Embryonic facial prominence (tissue), 1 donor: ENCODE data around the gene RNF215.

Experiments
- DNase-seq: peaks from one replicate; pipeline ENCODE4 v3.0.0-alpha.2; 2016; ENCODE audit errors: extremely low spot score

The RNF215 gene

DNA sequence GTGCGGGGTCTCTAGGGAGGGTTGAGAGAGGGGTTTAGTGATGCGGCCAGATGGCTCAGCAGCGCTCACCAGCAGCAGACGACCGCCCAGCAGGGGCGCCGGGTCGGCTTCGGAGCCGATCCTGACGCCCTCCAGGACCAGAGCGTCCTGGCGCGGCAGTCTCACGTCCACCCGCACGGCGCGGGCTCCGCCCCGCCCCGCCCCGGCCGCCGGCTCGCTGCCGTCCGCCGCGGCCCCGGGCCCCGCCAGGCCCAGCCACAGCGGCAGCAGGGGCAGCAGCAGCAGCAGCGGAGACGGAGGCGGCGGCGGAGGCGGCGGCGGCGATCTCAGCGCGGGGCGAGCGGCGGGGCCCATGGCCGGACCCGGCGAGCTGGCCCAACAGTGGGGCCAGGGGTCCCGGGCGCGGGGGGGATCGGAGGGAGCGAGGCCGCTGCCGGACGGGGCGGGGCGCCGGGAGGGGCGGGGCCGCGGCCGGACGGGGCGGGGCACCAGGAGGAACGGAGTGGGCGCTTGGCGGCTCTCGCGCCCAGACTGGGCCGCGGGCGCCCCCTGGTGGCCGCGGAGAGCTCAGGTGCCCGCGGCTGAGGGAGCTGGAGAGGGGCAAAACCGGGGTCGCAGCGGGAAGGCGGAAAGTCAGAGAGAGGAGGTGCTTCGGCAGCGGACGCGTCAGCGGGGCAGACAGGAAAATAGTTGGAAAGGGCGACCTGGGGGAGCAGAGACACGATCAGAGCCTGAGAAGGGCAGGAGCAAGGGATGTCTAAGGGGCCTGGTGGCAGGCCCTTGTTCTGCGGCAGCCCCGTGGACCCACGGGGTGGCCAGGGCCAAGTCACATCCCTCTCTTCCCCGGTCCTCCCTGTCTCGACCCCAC is at the start of gene RNF215:
Gene RNF215 (minus strand): TSS at position 452 of the 868 bp plus-strand sequence. CDS start 98 bp downstream, at position 354.
- DNase-seq = peak; percentile 65

DNA sequence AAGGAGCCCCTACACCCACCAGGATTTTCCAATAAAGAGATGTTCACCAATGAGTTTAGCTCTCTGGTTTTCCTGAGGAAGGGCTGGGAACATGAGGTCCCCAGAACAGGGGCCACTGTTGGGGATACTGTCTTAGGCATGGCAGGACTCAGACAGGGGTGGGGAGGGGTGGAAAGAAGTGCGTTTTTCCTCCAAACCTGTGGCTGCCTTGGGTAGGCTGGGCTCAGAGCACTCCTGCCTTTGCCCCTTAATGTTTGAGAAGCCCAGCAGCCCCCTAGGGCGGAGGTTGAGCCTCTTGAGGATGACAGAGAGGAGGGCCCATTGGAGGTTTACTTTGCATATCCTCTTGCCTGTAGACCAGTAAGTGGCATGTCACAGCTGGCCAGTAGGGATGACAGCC is 49.0 kb upstream of the RNF215 start:
- DNase-seq = no peak

DNA sequence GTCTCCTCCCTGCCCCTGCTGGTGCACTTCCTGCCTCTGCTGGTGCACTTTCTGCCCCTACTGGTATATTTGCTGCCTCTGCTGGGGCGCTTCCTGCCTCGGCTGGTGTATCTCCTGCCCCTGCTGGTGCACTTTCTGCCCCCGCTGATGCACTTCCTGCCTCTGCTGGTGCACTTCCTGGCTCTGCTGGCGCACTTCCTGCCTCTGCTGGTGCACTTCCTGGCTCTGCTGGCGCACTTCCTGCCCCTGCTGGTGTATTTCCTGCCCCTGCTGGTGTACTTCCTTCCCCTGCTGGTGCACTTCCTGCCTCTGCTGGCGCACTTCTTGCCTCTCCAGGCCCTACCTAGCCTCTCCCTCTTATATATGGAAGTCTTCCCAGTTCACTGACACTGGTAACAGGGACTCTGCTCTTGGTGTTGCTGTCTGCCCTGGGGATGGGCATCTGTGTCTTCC is 48.5 kb upstream of the RNF215 start:
- DNase-seq = no peak

DNA sequence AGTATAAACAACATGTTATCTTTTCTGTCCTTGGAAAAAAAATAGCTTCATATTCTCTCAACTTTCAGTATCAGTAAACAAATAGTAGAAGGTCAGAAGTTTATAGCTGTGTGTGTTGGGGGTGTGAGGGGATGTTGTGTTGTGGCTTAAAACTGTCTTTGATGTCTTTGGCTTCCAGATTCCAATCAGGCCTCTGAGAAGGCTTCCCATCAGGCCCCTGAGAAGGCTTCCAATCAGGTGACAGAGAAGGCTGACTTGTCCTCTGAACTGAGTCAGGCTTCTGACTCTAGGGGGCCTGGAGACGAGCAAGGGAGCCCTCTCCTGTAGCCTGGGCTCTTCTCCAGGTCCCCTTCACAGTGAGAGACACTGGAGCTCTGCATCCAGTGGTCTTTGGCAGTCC is 47.6 kb upstream of the RNF215 start:
- no peak for DNase-seq

DNA sequence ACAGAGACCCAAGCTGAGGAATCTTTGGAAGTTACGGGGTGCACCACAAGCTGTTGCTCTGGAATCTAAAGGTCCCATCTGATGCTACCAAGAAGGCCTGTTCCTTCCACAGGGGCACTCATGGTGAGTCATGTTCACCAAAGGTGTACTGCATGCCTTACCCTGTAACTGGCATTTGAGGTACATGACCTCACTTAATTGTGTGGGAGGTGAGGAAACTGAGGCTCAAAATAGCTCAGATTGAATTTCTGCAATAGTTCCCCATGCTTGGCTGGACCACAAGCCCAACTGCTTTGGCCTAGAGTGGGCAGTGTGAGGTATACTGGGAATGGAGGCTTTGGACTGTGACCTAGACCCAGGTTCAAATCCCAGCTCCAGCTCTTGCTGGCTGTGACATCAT is 46.6 kb upstream of the RNF215 start:
- no peak for DNase-seq

DNA sequence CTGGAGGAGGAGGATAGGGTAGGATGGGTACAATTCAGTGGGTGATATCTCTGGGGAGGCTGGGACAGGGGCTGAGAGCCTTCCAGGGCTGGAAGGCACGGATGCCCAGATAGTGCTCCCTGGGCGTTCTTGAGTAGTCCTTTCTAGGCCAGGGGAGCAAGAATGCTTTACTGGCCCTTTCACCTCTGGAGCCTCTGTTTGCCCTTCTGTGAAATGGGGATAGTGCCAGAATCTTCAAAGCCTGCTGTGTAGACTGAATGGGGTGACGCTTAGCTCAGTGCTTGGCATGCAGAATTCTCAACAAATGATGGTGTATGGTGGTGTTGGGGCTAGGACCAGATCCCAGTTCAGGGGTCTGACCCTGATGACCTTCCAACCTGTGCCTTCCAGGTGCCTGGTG is 46.0 kb upstream of the RNF215 start:
- DNase-seq = no peak

DNA sequence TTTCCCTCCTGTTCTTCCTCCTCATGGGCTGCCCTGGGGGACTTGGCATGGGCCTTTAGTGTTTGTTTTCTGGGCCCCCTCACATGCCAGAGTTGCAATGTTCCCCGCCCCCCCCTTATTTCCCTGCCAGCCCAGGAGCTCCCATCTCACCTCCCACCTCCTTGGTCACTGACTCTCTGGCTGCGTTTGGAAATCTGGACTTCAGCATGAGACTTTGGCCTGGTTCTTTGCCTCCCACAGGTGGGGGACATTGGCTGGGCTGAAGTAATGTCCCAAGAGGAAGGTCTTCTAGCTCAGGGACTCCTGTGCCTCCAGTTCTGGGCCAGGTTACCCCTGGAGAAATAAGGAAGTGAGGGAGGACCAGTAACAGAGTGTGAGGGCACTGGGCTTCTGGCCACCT is 45.3 kb upstream of the RNF215 start:
- DNase-seq = no peak

DNA sequence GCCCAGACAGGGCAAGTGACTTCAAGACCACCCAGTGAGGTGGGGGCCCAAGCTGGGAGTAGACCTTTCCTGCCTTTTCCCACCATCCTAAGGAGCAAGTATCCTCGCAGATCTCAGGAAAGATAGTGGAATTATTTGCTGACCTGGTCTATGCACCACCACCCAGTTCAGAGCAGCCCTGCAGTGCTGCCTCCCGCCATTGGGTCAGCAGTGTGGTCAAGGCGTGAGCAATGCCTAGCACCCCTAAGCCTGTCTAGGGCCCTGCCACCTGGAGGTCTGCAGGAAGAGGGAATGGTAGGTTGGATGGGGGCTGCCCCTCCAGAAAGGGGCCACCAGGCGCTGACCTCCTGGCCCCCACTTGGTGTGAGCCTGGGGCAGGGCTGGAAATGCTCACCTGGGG is 44.9 kb upstream of the RNF215 start:
- no peak for DNase-seq

DNA sequence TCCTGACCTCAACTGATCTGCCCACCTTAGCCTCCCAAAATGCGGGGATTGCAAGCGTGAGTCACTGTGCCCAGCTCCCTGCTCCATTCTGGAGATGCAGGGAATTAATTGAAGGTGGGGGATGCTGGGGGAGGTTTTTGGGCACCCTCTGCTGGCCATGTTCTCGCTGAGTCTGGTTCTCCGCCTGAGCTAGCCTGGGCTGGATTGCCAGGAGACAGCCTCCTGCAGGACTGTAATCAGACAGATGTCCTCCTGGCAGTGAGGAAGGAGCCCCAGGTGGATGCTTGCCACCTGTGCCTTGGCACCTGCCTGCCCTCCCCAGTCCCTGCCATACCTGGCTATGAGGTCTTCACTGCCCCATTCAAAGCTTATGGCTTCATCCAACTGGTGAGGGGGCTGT is 43.7 kb upstream of the RNF215 start:
- no peak for DNase-seq

DNA sequence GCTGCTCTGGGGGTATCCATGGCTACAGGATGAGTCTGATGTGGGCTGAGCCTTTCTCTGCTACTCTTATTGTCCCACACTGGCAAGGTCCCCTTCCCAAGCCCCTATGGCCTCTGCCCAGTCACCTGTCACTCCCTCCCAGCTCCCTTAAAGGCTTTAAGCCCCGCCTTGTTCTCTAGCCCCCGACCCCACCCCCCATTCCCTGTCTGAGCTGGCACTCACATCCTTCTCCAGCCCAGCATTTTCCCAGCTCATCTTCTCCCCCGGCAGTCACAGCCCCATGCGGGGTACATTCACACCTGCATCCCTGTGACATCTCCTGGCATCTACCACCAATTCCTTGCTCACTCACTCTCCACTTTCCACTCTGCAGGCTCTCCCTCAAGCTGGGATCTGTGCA is 42.7 kb upstream of the RNF215 start:
- DNase-seq = no peak

DNA sequence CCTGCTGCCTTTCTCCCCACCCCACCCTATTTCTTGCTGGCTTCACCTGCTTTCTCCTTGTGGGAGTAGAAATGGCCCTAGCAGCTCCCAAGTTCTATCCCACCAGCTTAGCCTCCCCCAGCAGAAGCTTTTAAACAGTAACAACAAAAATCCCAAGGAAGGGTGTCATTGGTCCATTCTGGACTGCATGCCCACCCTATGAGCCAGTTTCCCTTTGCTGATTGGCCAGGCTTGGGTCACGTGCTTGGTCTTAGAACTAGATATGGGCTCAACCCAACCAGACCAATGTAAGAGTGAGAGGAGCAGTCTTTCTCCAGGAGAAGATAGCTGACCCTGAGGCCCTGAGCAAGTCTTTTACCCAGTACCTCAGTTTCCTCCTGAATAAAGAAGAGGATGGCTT is 40.7 kb upstream of the RNF215 start:
- no peak for DNase-seq

DNA sequence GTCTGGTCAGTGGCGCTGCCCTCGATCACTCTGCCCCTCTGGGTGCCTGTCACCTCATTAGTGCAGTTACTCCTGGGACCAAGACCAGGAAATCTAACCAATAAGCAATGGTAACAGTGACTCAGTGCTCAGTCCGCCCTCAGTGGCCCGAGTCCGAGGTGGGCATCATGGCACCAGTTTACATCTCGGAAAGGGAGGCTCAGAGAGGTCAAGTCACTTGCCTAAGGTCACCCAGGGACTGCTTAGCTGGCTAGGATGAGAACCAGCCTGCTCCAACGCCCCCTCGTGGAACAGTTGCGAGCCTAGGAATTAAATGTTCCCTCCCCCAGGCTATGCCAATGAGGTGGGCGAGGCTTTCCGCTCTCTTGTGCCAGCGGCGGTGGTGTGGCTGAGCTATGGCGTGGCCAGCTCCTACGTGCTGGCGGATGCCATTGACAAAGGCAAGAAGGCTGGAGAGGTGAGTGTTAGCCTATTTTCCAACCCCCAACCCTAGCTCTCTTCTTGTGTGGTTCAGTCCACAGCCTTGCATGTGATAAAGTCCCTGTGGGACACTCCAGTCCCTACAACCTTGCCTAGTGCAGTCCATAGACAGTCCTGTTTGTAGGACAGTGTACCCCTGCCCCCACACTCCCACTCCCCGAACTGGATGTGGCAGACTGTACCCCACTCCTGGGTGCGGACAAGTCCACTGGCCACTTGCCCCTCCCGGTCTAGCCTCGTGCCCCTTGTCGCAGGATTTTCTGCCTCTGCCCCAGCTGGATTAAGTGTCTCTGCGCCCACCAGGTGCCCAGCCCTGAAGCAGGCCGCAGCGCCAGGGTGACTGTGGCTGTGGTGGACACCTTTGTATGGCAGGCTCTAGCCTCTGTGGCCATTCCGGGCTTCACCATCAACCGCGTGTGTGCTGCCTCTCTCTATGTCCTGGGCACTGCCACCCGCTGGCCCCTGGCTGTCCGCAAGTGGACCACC is 39.5 kb upstream of the RNF215 start:
- DNase-seq = no peak

DNA sequence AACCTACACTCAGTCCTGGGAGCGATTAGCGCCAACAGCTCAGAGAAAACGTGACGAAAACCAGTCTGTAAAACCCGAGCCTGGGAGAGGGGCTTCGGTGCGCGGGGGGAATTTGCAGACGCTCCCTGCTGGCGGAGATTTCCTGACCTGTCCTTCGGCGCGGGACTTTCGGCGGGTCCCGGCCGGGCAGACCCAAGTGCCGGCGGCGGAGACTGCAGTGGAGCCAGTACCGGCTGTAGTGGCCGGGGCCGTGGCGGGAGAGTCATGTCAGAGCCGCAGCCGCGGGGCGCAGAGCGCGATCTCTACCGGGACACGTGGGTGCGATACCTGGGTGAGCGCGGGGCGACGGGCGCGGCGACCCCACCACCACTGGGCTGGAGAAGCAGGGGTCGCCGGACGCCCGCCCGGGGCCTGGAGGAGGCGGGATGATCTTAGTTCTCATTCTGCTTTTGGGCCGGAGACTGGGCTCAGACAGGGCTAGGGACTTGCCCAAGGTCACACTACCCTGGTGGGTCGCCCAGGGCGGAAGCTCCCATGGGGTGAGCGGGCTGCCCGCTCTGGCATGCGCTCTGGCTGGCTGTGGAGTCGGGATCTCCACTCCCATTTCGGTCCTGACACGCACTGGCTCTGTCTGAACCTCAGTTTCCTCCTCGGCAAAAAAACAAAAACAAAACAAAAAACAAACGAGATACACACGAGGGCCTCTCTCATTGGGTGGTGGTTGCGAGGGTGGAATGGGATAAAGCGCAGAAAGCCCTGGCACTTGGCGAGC is 38.6 kb upstream of the RNF215 start, which contains the start of gene MTFP1:
Gene MTFP1 (plus strand): TSS at position 153 of the 772 bp plus-strand sequence. CDS start 112 bp downstream, at position 265.
- peak; percentile 55 for DNase-seq

DNA sequence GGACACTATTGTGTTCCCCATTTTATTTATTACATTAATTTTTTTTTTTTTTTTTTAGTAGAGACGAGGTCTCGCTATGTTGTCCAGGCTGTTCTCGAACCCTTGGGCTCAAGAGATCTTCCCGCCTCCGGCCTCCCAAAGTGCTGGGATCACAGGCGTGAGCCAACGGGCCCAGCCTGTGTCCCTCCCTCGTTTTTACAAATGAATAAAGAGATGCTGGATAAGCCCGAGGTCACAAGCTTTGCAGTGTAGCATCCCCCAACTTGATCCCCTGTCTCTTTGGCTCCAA is 38.1 kb upstream of the RNF215 start:
- DNase-seq = no peak

DNA sequence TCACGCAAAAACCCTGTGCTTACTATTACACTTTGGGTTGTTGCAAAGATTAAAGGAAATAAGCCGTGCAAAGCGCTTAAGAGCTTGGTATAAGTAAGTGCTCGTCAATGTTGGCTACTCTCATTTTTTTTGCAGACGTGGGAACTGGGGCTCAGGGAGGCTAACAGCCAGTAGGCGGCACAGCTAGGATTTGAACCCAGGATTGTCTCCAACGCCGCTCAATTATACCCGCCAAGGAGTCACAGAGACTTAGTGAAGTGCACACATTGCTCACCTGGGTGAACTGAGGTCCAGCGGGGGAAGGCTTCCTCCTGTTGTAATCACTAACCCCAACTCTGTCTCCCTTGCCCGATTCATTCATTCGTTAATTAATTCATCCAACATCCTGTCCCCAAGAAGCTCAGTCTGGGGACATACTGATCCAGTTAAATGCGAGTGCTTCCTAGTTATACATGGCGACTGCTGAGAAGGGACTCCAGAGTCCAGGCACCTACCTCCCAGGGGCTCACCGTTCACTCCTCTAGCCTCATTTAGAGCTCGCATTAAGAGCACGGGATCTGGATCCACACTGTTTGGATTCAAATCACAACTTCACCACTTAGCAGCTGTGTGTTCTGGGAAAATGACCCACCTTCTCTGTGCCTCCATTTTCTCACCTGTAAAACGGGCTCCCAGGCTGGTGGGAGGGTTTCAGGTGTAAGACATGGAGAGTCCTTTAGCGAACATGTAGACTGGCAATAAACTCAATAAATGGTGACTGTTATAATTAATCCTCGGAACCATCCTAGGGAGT is 37.5 kb upstream of the RNF215 start:
- DNase-seq = peak; percentile 18

DNA sequence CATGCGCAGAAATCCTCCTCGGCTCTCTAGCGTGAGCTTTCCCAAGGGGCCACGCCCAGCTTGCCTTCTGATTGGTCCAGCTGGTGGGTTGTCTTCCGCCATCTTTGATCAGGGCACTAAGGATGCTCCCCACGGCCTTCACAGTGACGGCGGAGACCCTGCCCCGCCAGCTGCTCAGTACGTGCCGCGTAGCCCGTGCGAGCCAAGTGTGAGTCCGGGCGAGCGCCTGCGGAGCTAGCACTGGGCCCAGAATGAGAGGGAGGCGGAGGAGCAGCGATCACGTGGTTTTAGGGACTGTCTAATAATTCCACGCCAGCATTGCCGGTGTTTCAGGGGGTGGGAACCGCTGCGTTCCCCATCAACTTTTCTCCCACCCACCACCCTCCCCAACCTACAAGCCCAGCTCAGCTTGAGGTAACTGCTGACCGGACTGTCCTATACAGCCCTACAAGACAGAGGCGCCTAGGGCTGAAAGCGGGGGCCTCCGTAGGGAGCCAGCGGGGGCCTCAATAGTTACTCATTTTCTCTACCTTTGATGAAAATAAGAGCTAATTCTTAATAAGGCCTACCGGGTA is 36.8 kb upstream of the RNF215 start:
- DNase-seq = peak; percentile 99

DNA sequence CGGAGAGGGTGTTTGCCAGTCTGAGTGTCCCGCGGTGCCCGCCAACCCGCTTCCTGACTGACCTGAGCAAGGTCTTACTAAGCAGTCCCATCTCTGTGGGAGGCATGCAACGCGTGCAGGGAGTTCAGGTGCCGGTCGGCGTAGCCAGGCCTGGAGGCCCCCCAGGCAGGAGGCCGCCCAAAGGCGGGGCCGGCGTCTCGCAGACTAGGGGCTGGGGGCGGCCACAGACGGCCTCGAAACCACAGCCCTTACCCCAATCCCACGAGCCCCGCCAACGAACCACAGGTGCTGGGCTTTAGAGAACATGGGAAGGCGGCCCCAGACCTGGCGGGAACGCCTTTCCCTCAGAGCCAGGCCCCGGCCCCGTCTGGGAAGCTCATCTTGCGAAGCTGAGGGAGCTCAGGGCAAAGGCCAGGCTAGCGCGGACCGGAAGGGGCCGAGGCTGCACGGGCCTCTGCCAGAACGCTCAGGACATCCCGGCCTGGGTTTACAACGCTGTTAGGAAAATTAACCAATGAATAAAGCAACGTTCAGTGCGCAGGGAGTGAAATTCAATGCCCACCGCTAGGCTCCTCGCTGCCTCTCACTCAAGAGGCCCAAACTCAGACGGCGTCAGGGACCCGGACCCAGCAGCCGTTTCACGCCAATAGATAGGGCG is 36.2 kb upstream of the RNF215 start:
- DNase-seq = no peak

DNA sequence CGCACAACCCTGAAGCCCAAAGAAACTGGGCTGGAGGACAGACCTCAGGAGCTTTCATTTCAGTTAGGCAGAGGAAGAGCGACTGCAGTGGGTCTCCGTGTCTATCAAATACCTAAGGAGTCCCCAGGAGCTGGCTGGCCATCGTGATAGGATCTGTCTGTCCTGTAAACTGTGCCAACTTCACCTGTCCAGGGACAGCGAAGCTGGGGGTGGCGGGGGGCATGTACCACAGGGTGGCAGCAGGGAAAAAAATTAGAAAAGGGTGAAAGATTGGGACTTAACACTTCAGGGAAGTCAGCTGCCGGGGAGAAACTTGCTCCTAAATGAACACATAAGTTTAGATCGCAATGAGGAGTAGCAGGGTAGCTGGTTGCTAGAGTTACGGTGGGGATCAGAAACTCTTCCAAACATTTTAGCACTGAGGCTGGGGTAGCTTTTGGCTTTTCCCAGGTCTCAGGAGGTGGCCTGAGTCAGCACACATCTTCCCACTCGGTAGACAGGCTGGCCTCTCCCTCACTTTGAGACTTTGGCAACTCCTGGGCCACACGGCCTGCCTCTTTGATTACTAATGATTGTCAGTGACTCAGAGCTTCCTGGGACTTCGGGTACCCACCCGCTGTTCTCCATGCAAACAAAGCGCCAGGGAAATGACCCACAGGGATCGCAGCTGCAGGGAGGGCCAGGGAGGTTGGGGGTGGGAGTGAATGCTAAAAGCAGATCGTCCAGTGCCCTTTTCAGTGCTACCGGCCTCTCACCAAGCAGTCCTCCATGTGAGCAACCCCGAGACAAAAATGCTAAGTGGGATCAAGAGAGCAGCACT is 35.5 kb upstream of the RNF215 start:
- DNase-seq = no peak
